Activated gamma-delta T cell treated with Interleukin-2 at 50 U/mL for 16 hours (primary cell): Measurements from ENCODE around the gene PDCL3.

Source experiments
- DNase-seq: peaks from one replicate; pipeline ENCODE4 v3.0.0-alpha.2; 2020

The PDCL3 gene

DNA sequence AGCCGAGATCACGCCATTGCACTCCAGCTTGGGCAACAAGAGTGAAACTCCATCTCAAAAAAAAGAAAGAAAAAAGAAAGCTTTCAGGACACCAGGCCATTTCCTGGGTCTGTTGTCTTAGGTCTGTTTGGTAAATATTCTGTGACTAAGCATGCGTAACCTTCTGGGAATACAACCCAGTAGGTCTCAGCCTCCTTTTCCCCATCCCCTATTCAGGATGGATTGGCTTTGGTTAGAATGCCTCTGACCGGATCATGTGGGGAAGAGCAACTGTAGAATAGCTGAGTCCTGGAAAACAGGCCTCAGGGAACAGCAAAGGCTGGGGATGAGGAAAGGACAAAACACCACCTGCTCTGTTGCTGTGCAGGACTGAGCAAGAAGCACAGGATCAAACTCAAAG is 1.6 kb upstream of the PDCL3 start:
- DNase-seq, result no peak

DNA sequence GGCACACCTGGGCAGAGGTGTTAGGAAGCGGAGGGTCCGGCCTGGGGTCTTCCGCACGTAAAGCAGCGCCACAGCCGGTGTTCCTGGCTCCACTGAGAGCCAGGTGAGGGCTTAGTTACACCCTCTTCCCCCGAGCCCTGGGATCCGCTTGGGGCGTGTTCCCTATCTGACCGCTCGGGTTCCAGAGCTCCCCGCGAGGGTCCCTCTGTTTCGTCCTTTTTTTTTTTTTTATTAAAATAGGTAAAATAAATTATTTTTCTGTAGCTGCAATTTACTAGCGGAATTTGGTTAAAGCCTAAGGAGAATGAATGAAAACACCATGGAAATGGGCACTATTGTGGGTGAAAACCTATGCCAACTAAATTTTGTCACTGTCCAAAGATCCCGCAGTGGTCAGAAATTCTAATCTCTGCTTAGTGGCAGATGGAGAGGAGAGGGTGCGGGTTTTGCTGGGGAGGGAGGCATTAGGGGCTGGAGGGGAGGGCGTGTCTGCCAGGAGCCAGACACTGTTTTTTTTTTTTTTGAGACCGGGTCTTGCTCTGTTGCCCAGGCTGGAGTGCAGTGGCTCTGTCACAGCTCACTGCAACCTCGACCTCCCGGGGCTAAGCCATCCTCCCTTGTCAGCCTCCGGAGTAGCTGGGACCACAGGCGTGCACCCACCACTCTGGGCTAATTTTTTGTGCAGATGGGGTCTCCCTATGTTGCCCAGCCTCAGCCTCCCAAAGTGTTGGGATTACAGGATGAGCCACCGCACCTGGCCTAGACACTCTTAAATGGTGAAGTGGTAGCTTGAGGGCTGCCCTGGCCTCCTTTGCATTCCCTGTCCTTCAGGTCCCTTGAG is 834 bp downstream of the PDCL3 start:
- no peak for DNase-seq

DNA sequence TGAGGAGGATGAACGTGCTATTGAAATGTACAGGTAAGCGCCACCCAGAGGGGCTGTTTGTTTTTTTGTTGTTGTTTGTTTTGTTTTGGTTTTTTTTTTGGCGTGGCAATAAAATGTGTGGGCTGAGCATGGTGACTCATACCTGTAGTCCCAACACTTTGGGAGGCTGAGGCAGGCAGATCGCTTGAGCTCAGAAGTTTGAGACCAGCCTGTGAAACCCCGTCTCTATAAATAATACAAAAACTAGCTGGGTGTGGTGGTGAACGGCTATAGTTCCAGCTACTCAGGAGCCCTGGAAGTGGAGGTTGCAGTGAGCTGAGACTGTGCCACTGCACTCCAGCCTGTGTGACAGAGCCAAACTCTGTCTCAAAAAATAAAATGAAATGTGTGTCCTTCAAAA is 6.2 kb downstream of the PDCL3 start:
- no peak for DNase-seq

DNA sequence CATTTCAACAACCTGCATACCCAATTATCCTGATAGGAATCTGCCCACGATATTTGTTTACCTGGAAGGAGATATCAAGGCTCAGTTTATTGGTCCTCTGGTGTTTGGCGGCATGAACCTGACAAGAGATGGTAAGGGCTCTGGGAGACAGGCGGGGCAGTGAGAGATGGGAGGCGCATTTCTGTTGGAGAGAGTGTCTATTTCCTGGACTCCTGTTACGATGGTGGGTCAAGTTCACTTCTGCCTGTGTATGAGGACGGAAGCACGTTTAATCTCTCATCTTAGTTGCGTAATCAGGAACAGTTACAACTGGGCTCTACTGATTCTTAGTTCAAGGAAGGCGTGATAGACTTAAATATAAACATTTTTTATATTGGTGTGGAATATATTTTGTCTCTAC is 8.9 kb downstream of the PDCL3 start:
- DNase-seq, result no peak

DNA sequence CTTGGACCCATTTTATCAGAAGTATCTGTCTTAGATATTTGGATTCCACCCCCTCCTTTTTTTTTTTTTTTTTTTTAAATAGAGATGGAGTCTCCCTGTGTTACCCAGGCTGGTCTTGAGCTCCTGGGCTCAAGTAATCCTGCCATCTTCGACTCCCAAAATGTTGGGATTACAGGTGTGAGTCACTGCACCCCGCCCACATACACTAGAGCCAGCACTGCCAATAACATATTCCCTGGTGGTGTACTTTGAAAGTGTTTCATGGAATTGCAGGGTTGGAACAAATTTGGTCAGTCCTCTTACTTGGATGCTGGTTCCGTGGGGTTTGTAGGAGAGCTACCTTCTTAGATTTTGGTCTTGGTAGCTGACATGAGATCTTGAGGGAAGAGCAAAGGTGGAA is 15.0 kb downstream of the PDCL3 start:
- no peak for DNase-seq

DNA sequence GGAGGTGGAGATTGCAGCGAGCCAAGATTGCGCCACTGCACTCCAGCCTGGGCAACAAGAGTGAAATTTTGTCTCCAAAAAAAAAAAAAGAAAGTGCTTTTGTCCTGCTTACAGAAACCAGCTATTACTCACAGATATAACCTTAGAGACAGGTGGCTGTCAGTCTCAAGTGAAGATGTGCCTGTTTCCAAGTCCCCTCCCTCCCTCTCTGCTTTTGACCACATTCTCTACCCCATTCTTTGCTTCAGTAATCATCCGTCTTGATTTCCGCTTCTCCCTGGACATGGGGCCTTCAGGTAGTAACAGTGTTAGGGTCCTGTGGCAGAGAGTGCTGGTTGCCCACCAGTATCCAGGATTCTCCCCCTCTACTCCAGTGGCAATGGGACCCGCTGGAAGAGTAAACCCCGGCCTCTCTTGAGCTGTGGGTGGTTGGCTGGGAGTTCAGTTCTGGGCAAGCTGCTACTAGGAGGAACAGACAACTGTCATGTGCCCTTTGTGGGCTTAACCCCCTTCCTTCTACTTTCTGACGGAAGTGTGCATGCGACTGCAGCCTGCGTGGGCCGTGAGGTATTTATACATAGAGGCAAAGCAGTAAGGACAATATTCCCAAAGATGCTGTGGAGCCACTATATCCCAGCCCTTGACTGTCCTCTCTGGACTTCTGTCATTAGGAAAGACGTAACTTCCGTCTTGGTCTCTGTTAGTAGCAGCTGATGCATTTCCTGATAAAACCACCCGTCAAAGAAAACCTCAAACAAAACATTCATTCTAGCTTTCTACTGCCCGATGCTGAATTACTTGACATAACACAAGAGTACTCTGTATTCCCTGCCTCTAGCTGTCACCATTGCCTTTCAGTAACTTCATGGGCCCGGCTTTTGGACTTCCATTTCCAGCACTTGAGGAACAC is 17.8 kb downstream of the PDCL3 start:
- DNase-seq, result peak; percentile 42

DNA sequence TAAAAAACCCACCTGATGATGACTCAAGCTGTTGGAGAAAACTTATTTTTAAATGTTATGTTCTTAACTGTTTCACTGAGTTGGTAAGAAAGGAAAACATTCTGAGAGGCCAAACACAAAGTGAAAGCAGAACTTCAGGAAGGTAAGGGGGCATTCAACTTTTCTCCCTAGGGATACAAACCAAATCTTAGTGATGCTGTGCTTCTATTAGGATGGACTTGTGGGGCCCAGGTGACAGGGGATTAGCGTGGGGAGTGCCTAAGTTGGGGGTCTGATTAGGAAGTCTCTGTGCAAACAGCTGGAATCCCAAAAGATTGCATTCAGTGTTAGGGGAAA is 18.5 kb downstream of the PDCL3 start:
- no peak for DNase-seq

DNA sequence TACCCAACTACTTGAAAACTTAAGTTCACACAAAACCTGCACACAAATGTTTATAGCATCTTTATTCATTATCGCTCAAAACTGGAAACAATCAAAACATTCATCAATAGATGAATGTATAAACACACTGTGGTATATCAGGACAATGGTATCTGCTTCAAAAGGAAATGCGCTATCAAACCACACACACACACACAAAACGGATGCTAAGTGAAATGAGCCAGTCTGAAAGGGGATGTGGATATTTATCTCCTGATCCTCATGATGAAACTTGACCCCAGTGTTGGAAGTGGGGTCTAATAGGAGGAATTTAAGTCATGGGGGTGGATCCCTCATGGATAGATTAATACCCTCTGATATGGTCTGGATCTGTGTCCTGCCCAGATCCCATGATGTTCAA is 22.0 kb downstream of the PDCL3 start:
- no peak for DNase-seq

DNA sequence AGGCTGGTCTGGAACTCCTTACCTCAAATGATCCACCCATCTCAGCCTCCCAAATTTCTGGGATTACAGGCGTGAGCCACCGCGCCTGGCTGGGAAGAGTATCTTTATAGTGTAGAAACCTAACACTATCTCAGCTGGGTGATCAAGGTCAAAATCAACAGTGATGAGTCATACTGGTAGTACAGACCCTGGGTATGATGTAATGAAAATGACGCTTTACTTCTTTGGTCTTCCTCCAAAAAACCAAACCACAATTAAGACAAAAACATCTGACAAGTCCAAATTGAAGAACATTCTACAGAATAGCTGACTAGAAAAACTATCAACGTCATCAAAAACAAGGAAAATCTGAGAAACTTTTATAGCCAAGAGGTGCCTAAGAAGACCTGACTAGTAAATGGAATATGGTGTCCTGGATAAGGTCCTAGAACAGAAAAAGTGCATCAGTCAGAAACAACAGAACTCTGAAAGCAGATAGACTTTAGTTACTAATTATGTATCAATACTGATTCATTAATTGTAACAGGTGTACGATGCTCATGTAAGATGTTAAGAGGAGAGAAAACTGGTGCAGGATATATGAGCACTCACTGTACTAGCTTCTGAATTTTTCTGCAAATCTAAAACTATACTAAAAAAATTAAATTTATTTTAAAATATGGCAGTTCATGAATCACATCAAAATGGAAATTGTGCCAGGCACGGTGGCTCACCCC is 25.4 kb downstream of the PDCL3 start:
- peak; percentile 23 for DNase-seq

DNA sequence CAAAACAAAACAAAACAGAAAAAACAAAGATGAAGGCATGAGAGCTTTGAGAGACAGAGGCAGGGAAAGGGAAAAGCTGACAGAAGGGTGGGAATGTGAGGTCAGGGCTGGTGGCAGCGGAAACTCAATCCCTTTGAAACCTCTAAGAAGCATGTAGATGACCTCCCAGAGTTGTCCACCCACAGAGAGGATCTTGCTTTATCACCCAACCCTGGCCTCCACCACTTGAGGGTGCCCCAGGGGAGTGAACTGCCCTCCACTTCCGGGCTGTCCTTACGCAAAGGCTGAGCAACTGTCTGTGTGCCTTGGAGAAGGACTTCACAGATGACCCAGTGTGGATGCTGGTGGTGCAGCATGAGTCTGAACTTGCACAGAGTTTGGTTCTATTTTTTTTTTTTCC is 26.7 kb downstream of the PDCL3 start:
- DNase-seq, result no peak

DNA sequence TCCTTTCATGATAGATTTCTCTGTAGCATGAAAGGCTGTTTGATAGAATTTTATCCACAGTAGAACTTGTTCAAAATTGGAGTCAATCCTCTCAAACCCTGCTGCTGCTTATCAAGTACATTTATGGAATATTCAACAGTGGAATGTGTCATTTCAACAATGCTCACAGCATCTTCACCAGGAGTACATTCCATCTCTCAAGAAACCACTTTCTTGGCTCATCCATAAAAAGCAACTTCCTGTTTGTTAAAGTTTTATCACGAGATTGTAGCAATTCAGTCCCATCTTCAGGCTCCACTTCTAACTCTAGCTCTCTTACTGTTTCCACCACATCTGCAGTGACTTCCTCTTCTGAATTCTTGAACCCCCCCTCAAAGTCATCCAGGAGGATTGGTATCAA is 29.4 kb downstream of the PDCL3 start:
- no peak for DNase-seq

DNA sequence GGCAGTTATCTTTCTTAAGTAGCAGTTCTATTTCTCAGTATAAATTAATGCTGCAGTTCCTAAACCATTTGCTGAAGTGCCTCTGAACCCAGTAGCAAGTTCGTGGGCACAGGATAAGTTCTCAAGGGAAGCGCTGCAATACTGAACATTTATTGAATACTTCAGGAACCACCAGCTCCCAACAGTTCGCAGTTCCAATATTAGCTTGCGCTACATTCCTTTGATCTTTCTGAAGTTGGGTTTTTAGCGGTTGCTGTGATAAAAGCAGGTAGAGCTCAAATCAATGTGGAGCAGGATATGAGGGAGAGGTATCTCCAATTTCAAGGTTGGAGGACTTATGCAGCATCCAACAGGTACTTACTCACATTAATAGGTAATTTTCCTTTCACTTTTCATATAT is 33.7 kb downstream of the PDCL3 start:
- no peak for DNase-seq

DNA sequence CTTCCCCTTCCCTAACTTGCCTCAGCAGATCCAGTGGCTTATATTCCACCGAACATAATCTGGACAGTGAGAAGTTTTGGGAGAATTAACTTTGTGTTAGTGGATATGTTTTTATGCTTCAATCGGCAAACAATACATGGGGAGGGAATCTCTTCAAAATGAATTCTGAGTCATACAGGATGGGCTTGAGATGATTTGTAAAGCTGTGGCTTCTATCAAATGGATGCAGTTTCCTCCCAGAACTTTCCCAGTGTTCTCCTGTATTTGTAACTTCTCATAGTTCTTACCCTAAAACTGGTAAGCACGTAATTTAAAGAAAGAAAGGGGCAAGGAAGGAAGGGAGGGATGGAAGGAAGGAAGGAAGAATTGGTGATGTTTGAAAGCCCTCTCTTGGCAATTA is 36.8 kb downstream of the PDCL3 start:
- no peak for DNase-seq

DNA sequence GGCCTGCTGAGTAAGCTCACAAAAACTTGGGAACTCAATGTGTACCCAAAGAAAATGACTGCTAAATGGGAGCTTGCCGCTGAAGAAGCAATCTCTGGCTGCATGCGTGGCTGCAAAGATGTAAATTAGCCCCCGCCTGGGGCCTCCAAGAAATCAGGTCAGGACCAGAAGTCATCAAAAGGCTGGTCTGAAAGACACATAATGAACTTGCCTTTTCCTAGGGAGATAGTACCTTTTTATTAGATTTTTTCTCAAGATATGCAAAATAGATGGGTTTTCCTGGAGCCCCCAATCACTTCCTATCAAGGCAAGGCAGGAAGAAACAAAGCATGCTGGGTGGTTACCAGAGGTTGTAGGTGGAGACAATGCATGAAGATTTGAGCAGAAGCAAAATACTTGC is 38.9 kb downstream of the PDCL3 start:
- DNase-seq, result no peak

DNA sequence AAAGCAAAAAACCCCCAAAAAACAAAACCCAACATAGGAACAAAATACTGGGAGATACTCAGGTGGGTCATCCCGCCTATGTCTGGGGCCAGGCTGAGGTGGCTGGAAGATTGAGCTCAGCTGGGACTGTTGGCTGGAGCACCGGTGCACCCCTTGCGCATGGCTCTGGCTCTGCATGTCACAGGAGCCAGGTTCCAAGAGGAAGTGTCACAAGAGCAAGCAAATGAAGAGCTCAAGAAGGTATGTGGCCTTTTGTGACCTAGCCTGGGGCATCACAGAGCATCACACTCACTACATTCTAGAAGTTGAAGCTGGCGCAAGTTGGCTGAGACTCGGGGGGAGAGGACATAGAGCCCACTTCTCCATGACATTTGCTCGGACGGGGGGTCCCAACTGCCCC is 40.6 kb downstream of the PDCL3 start:
- no peak for DNase-seq

DNA sequence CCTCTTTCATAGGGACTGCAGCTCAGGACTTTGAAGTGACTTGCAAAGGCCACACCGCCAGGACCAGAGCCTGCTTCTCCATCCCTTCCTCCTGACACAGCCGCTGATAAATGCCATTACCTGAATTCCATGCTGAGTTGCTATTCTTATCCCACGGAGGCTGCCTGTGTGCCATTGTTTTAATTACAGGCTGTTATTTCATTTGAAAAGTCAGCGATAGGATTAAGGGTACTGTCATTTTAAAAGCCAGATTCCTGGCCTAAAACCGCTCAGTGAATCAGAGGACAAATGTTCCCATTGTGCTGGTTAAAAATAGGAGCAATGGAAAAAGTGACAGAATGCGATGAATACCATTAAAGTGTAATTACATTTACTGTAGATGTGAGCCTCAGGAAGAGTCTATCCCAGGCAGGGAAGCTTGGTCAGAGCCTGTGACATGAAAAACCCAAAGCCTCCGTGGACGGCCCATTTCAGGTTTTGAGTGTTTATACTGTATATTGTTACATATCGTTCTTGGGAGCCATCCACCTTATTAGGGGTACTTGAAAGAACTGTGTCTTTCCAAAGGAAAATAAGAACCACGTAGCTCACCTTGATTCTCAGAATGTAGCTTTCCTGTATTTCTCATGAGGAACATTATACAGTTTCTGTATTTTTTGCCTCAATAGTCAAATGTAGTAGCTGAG is 41.3 kb downstream of the PDCL3 start:
- DNase-seq, result no peak

DNA sequence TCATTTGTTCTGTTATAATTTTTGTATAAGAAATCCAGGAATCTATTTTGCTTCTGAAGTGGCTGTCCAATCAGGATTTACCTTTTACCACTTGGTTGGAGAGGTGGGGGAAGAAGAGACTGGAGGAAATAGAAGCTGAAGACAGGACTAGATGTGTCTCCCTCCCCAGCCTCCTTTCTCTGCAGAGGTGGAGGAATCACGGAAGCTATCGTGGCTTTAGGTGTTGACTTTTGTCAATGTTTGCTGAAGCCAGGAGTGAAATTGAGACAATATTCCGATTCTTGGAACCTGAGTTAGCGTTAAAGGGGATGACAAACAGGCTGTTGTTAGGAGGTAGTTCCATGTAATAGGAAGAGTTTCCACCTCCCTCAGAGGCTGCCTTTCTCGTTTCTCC is 43.5 kb downstream of the PDCL3 start:
- DNase-seq, result no peak

DNA sequence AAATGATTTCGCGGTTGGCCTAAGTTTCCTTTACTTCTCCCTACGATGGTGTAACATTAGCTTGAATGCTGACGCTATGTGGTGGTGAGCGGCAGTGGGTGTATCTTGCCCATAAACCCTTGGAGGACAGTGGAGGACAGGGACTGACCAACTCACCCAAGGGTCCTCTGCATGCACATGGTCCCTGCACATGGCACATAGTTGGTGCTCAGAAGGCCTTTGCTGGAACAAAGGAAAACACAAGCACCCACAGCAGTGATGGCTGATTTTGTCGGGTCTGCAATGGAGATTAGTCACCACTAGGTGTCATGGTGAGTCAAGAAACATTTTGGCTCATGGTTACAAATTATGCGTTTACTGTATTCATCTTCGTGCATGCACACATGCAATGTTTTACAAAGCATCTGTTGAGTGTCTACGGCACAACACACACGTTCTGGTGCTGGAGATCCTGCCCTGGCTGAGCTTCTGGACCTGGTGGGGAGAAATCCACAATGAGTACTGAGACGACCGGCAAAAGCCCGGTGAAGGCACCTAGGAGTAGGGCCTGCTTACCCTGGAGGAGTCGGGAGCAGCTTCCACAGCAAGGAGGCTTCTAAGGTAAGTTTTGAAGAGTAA is 44.0 kb downstream of the PDCL3 start:
- peak; percentile 22 for DNase-seq

DNA sequence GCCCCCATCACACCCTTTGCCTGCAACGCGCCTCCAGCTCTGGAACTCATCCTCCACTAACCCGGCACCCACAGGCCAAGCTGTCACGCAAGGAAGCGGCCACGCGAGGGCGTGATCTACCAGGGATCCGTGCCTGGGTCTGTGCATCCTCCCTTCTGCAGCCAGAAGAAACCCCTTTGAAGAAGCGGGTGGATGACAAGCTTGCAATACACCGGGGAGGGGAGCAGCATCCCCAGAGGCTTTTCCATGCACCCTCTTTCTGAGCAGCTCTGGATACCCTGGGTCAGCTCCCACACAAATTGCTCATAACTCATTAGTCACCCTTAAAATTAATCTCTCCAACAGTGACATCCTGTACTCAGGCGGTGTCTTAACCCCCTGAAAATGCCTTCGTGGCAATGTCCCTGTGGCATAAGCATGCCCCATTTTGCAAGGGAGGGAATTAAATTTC is 47.6 kb downstream of the PDCL3 start:
- DNase-seq, result peak; percentile 71

DNA sequence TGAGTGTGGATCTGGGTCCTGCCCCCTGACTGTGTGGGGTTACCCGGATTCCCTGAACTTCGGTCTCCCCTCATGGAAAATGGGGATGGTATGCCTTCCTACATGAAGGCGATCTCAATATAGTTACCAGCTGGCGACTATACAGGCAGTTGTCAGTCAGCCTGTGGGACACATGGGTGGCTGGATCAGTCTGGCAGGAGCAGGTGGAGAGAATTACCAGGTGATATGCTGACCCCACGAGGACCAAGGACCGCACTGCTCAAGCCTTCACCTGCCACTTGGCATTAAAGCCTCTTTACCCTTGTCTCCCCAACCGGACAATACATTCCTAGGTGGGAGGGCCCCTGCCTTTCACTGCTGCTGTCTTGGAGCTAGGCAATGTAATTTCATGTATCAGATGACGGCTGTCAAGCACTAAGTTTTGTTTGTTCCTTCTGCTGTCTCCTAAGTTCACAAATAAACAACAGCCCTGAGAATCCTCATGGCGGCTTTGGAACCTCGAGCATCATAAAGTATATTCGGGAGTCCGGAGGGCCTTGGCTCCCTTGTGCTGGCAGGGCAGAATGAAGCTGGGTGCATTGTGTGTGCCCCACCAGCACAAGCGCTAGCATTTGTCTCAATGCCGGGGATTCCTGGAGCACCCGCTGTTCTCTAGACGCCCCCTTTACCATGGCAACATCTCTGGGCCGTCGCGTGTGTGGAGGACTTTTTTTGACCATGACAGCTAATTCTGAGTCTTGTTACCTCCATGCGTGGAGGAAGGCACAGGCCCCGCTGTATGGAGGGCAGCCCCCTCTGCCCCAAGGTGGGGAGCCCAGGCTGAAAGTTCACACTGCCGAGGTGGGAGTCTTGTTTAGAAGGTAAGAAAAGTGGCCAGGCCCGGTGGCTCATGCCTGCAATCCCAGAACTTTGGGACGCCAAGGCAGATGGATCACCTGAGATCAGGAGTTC is 48.6 kb downstream of the PDCL3 start:
- no peak for DNase-seq

DNA sequence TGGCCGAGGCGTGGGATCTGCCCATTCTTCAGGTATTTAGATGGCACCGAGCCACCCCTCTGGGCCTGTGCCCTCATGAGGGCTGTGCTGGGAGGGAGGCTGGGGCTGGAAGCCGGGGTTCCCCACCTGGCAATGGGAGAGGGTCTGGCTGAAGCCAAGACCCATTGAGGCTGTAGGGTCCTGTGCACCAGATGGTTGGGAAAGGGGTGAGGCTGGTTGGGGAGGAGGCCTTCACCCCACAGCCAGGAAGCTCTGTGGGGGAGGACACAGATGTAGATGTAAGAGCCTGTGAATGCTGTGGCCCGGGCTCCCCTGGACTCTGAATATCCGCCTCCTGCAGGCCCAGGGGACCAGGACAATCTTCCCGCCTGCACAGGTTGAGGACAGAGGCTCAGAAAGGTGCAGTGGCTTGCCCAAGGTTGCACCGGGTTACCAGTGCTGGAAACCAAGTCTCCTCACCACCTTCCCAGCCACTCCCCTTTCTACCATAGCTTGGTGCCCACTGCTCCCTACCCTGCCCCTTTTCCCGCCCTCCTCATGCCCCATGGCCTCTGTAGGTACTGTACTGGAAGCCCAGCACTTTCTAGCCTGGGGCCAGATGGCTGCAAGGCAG is 49.7 kb downstream of the PDCL3 start:
- DNase-seq, result no peak
